ENCODE data around the gene AFAP1L2.

AFAP1L2 gene

DNA sequence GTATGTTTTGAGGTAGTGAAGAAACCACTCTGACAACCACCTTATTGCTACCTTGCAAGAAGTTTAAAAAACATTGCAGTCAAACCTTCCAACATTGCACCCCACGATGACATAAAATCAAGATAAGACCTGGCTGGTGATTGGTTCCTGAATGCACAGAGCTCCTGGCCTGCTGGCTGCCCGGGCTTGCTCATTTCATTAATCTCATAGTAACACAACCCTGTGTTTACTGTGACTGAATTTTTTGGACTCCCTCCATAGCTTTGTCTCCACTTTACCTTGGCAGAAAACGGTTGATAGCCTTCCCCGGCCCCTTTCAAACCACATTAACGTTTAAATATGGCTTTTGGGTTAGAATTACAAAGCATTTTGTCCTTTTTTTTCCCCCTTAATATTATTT is 137.8 kb downstream of the AFAP1L2 start:
- no peak for DNase-seq (ENCODE audit: low read depth)

DNA sequence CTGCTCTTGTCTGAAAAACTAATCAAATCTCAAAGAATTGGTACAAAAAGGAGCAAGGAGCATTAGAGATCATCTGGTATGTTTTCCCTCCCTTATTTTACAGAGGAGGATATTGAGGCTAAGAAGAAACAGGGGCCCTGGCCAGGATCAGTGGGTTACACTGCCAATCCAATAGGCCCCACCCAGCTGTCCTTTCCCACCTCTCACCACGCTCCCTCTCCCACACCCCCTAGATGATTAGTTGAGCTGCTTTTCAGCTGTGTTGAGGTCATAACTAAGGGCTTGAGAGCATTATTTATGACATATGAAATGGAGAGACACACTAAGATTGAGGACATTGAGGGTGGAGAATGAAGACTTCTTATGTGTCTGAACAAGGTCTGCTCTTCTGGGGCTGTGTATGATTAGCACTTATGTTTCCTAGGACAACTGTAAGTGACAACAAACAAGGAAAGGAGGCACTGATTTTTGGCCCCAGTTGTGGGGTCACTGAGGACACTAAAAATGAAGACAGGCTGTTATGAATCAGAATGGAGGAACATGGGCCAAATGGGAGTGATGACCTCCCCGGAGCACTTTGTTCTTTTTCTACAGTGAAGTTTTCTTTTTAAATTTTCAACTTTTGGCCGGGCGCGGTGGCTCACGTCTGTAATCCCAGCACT is 138.8 kb downstream of the AFAP1L2 start:
- no peak for DNase-seq (ENCODE audit: low read depth)

DNA sequence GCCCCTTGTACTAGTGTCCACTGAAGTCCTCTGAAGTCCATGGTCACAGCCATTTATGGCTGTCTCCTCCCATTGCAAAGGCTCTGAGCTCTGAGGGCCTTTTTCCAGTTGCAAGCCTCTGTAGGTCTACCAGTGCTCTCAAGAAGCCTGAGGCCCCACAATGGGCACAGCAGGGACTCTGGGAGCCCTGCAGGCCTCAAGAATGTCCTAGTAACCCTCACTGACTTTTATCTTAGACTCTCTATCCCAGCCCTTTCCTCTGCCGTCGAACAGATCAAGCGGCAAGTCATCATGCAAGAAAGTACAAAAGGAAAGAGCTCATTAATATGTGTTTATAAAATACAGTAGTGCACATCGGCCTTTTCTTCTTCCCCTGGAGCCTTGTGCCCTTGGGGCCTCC is 141.8 kb downstream of the AFAP1L2 start:
- no peak for DNase-seq (ENCODE audit: low read depth)

DNA sequence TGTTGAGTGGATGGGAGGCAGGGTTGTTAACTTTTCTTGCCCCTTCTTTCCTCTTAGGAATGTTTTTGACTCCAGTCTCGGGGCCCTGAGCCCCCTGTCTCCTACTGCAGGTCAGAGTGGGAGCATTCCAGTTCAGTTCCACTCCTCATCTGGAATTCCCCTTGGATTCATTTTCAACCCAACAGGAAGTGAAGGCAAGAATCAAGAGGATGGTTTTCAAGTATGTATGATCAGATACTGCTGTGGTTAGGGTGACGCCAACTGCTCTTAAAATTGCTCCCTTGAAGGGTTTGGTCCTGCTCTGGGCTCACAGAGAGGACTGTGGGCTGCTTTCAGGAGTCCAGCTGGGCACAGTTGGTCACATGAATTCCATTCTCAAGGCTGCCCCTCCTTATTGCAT is 143.2 kb downstream of the AFAP1L2 start:
- DNase-seq (ENCODE audit: low read depth) = no peak

DNA sequence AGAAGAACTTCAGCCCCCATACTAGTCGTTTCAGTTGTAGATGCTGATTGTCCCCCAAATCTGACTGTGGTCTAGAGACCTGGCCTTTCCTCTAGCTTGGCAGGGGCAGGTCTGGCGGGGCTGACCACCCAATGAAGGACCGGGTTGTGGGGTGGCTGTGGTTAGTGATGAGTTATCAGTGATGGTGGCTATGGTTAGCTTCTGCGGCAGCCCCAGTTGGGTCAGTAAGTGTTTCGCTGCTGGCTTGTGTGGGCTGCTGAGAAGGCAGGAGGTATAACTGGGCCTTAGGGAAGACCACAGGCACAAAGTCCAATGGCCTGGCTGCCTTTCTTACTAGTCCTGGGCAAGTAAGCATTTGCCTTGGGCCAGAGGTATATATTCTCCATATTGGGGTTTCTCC is 143.9 kb downstream of the AFAP1L2 start:
- no peak for DNase-seq (ENCODE audit: low read depth)

DNA sequence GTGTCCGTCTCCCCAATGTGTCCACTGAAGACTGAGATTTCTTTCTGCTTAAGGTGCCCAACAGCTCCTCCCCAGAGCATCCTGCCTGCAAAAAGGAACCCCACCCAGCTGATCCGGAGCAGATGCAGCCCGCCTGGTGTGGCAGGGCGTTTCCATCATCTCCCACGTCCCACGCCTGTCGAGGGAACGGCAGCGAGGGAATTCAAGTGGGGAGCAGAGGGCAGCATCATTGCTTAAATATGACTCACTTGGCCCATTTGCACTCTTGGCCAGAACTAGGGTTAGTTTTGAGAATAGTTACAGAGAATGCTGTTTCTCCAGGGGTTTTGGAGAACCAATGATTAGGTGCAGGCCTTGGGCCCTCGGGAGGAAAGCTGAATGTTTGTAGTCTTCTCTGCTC is 144.5 kb downstream of the AFAP1L2 start:
- no peak for DNase-seq (ENCODE audit: low read depth)

DNA sequence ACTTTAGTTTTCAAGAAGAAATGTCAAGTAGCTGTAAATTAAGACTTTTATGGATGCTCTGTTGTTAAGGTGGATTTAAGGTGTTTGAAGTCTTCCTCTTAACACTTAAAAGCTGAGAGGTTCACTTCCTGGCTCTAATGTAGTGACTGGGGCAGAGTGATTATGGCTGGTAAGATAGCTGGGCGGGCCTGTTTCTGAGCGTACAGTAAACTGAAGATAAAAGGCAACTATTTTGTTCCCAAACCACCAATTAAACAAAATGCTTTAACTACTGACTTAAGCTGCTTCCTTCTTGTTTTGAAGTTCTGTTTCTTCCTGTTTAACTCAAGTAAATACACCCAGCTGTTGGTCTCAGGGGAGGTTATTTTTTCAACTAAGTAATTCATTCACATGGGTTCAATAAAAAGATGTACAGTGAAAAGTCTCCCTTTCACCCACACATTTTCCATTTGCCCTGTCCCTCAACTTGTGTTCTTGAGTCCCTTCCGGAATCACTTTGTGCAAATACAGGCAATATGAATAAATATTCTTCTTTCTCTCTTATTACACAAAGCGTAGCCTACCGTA is 145.9 kb downstream of the AFAP1L2 start:
- DNase-seq (ENCODE audit: low read depth) = no peak

DNA sequence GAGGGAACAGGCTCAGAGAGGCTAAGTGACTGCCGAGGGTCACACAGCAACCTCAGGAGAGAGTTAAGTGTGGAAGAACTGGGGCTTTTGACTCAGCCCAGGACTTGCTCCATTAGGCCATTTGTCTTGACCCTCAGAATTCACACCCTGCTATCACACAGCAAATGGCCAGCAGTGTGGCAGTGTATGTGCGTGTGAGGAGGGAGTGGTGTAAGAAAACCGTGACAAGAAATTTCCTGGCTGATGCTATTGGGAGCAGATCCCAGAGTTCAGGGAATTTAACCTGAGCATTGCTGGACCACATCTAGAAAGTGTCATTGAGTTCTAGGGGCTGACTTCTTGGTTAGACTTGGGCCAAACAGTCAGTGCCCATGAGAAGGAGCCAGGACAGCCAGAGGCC is 146.8 kb downstream of the AFAP1L2 start:
- no peak for DNase-seq (ENCODE audit: low read depth)

DNA sequence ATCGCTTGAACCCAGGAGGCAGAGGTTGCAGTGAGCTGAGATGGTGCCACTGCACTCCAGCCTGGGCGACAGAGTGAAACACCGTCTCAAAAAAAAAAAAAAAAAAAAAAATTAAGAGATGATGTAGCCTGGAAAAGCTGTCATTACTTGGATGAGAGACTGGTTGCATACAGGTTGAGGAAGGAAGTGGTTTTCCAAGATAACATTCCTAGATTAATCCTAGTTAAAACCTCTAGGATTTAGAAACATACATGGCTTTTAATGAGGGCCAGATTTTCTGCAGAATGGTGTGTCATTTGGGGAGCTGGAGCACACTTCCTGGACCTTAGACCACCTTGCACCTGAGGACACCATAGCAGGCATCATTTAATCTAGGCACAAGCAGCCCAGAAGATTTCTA is 147.5 kb downstream of the AFAP1L2 start:
- DNase-seq (ENCODE audit: low read depth) = no peak

DNA sequence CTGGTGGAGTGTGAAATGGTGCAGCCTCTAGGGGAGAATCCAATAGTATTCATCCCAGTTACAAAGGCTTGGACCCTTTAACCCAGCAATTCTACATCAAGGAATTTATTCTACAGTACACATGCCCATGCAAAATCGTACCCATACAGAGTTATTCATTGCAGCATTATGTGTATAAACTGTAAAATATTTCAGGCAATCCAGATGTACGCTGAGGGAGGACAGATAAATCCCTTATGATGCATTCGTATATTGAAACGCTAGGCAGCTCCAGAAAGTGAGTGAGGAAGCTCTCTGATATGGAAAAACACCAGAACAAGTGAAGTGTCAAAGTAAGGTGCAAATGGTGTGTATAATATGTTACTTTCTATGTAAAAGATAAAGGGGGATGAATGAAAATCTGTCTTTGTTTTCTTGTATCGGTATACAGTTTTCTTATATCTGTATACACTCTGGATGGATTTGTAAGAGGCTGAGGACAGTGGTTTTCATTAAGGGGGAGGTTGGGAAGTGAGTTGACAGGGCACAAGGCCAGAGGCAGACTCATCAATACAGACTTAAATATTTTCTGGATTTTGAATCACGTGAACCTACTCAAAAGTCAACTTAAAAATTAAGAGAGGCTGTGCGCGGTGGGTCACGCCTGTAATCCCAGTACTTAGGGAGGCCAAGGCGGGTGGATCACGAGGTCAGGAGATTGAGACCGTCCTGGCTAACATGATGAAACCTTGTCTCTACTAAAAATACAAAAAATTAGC is 148.1 kb downstream of the AFAP1L2 start:
- no peak for DNase-seq (ENCODE audit: low read depth)

DNA sequence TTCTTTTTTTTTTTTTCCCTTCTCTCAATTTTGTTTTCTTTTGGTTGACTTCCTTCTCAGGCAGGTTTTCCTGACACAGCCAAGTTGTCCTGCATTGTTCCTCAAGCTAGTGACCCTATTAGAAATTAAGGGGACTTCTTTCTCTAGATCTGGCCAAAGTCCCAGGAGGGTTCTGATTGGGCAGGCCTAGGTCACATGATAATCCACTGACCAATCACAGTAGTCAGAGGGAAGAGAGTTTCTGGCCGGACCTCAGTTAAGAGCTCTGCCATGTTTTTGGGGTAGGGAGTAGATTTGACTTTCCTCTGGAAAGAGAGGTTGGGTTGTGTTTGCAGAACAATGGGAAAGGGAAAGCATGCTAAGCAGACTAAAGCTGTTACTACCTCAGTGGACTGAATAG is 149.1 kb downstream of the AFAP1L2 start:
- no peak for DNase-seq (ENCODE audit: low read depth)

DNA sequence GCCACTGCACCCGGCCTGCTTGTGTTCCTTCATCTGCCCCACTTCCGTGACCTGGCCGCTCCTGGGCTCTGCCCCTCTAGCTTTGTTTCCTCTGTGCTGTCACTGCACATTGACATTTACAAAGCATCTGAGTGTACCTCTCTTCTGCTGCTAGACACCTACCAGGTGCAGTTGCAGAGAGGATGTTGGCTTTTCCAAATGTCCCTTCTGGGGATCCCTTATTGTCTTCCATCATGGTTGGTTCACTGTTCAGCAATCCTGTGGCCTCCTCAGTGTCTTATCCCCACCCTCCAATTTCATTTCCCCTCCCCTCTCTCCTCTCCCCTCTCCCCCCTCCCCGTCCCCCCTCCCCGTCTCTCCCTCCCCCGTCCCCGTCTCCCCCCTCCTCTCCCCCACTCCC is 151.4 kb downstream of the AFAP1L2 start:
- DNase-seq (ENCODE audit: low read depth) = no peak

DNA sequence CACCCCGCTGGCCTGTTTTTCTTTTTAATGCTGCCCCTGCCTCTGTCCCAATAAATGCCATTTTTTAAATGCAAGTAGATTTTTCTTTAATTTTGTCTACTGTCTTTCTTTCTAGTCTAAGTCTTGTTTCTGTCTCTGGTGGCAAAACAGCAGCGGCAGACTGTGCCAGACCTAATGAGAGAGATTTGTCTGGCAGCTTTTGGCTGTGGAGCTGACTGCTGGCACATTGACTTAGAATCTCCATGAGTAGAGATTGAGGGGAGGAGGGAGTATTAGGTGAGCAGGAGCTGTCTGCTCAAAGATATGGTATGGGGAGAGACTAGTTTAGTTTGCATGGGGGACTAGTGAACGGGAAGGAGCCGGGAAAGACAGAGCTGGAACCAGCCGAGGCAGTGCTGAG is 152.2 kb downstream of the AFAP1L2 start:
- no peak for DNase-seq (ENCODE audit: low read depth)

DNA sequence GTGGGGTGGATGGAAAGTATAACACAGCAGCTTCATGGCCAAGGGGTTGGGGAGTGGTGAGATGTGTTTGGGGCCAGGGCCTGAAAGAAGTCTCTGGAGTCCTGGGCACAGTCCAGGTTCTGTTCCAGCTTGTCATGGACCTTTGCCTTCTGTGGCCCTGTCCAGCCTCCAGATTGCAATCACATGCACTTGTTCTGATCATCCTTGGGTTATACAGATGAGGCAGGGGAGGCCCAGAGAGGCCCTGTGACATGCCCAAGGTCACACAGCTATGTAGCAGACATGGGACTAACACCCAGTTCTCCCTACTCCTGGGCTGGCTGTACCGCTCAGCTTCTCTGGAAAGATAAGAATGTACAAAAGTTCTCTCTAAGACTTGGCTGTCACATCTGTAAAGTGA is 153.6 kb downstream of the AFAP1L2 start:
- DNase-seq (ENCODE audit: low read depth) = no peak

DNA sequence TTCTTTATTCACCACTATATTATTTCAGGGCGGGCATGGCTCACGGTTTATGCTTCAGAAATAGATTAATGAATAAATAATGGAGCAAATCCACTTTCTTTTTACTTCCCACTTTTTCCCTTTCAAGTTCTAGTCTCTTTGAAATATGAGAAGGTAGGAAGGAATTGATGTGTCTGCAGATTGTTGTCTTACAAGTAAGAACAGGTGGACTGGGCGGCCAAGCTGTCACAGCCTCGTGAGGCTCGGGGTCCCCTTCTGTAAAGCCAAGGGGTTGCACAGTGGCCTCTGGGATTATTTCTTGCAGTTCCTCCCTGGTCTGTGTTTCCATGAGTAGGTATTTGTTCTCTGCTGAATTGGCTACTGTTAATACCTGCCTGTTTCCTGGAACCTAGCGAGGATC is 154.1 kb downstream of the AFAP1L2 start:
- no peak for DNase-seq (ENCODE audit: low read depth)

DNA sequence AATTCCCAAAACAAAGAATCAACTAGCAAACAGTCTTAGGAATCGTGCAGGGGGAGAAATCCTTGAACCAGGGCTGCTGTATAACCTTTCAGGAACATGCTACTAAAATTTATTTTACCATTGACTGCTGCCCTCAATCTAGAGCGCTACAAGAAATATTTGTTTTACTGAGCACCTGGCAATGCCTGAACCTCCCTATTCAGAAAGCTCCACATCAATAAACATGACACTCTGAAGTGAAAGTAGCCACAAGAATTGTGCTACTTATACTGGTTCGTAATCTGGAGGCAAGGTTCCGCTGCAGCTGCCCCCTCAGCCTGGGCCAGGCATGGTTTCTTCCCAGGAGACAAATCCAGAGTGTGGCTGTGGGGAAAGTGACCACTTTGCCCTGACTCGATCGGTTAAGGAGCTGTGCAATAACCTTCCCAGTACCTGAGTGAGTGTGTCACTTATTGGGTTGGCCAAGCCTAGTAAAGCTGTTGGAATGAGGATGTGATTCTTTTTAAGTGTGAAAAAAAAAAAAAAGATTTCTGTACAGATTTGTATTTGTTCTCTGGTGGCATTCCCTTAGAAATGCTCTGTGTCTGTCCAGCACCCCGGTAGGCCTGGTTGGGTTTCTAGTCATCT is 157.5 kb downstream of the AFAP1L2 start:
- no peak for DNase-seq (ENCODE audit: low read depth)

DNA sequence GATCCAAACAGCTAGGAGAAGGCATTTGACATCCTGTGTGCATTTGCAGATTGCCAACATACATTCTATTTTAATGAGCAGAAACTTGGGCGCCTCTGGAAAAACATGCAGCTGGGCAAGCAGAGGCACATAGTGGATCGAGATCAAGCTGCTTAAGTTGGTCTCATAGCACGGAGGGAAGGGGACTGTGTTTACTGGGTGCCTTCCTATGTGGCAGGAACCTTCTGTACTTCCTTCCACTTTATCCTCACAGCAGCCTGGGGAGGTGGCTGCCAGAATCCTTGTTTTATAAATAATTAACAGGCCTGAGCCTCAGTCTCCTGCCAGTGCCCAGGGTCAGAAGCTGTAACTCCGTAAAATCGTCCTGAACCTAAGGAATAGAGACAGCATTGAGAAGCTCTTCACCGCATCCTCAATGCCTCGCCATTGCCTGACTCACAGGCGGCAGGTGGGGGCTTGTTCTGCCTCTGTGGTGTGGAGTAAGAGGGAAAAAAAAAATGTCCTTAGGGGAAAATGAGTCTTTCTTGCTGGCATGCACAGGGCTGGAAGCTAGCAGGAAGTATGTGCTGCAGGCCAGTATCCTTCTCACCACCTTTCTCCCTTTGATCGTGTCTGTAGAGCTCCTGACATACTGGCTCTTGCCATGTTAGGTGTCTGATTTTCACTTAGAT is 159.0 kb downstream of the AFAP1L2 start:
- no peak for DNase-seq (ENCODE audit: low read depth)
